Germinal center (tissue), 1 donor: ENCODE results near the gene ADNP.
"Not testable (repeated sequence)": the region's sequence is repeated elsewhere in the genome, so short reads cannot be mapped to it uniquely, and the experiment has no call there.

Experiments
- DNase-seq: peaks from one replicate; pipeline ENCODE4 v3.0.0; 2012; ENCODE audit warnings: mixed read lengths, low spot score

Gene ADNP

GRCh38 chr20:50900261-50900660 lies 31.0 kb downstream of the ADNP start:
- DNase-seq, result no peak

GRCh38 chr20:50898475-50898874 lies 32.8 kb downstream of the ADNP start:
- no peak for DNase-seq

GRCh38 chr20:50895111-50895830 lies 36.0 kb downstream of the ADNP start:
- no peak for DNase-seq

- DNase-seq, result no peak
Observed at GRCh38 chr20:50893620-50894019, 37.6 kb downstream of the ADNP start.

- DNase-seq, result no peak
Observed at GRCh38 chr20:50892394-50892793, 38.8 kb downstream of the ADNP start.

GRCh38 chr20:50891138-50891537 lies 40.1 kb downstream of the ADNP start:
- DNase-seq, result no peak

GRCh38 chr20:50887576-50887975 lies 43.7 kb downstream of the ADNP start:
- no peak for DNase-seq

- DNase-seq, result no peak
Observed at GRCh38 chr20:50886184-50886790, 45.0 kb downstream of the ADNP start.

- DNase-seq, result no peak
Observed at GRCh38 chr20:50885781-50886180, 45.5 kb downstream of the ADNP start.

- no peak for DNase-seq
Observed at GRCh38 chr20:50885068-50885467, 46.2 kb downstream of the ADNP start.

- no peak for DNase-seq
Observed at GRCh38 chr20:50883856-50884255, 47.4 kb downstream of the ADNP start.

GRCh38 chr20:50881759-50882424 lies 49.3 kb downstream of the ADNP start:
- not testable (repeated sequence) for DNase-seq

GRCh38 chr20:50879649-50880550 lies 51.3 kb downstream of the ADNP start:
- DNase-seq, result no peak

GRCh38 chr20:50877232-50877743 lies 53.9 kb downstream of the ADNP start:
- DNase-seq, result no peak

GRCh38 chr20:50876816-50877215 lies 54.4 kb downstream of the ADNP start:
- no peak for DNase-seq

GRCh38 chr20:50876063-50876685 lies 55.1 kb downstream of the ADNP start:
- DNase-seq, result no peak

- DNase-seq, result no peak
Observed at GRCh38 chr20:50874758-50875665, 56.2 kb downstream of the ADNP start.

- no peak for DNase-seq
Observed at GRCh38 chr20:50874111-50874757, 57.0 kb downstream of the ADNP start.

GRCh38 chr20:50873585-50873984 lies 57.7 kb downstream of the ADNP start:
- DNase-seq, result no peak
